Thyroid gland (tissue), 4 donors: ENCODE data around the gene GPR179. TPM values are rescaled to one million over a fixed set of nuclear protein-coding genes. Genes with fewer than 3 reads are reported as not detected.
"Not testable (repeated sequence)": the region's sequence is repeated elsewhere in the genome, so short reads cannot be mapped to it uniquely, and the experiment has no call there.

Experiments used
- DNase-seq, 2 donors: peaks; one replicate each; pipeline ENCODE4 v3.0.0-alpha.2; 2019
- H3K27ac ChIP-seq, 3 donors: fragments of 200-600 bp; sonication (generic); 1 replicate in 2 of 3; 2 replicates in 1 of 3; pipeline ENCODE4 v1.5.1; 2016 to 2019; ENCODE audit warnings: mild to moderate bottlenecking in 1 of 3, moderate library complexity in 1 of 3
- H3K27me3 ChIP-seq: fragments of 200-600 bp; sonication (generic); one replicate; pipeline ENCODE4 v1.5.1; 2019
- H3K36me3 ChIP-seq, 2 donors: fragments of 200-600 bp; sonication (generic); one replicate each; pipeline ENCODE4 v1.5.1; 2016 to 2019
- H3K4me1 ChIP-seq, 2 donors: fragments of 200-600 bp; sonication (generic); one replicate each; pipeline ENCODE4 v1.5.1; 2017 to 2019
- H3K4me3 ChIP-seq, 3 donors: fragments of 200-600 bp; sonication (generic); replicated peaks in 1 of 3; 1 replicate in 2 of 3; 2 replicates in 1 of 3; pipeline ENCODE4 v1.5.1; 2016; ENCODE audit warnings: mild to moderate bottlenecking in 1 of 3
- H3K9me3 ChIP-seq: fragments of 200-600 bp; sonication (generic); one replicate; pipeline ENCODE4 v1.5.1; 2017
- CTCF ChIP-seq, 6 experiments: fragments of 200-600 bp in 3 of 6; fragments of 450-650 bp in 3 of 6; sonication (generic) in 3 of 6; IDR thresholded peaks; one replicate each; pipeline ENCODE4 v1.5.1; 2016 to 2019; ENCODE audit warnings: antibody characterized with exemption in 6 of 6, mild to moderate bottlenecking in 2 of 6, inconsistent platforms in 1 of 6, moderate library complexity in 1 of 6
- WGBS, 2 donors: methylation state at CpG; one replicate each; pipeline ENCODE4 v1.1.5; 2017; 5-methylcytosine and 5-hydroxymethylcytosine counted together
- intact Hi-C: fragments of 100-400 bp; cut with DNase I; formaldehyde crosslinking; loops from one replicate; pipeline ENCODE4 v1.15.1; 2023
- total RNA-seq, 4 donors: library from RNA; depleted of rRNA; stranded (reverse); fragments of >200 nt; gene quantifications; one replicate each; pipeline ENCODE4 v1.2.3, GENCODE V29; 2016

GPR179 gene
- total RNA-seq, 4 donors from 2014 or later = under 0.01 to 0.13 TPM; not detected in 2

DNA sequence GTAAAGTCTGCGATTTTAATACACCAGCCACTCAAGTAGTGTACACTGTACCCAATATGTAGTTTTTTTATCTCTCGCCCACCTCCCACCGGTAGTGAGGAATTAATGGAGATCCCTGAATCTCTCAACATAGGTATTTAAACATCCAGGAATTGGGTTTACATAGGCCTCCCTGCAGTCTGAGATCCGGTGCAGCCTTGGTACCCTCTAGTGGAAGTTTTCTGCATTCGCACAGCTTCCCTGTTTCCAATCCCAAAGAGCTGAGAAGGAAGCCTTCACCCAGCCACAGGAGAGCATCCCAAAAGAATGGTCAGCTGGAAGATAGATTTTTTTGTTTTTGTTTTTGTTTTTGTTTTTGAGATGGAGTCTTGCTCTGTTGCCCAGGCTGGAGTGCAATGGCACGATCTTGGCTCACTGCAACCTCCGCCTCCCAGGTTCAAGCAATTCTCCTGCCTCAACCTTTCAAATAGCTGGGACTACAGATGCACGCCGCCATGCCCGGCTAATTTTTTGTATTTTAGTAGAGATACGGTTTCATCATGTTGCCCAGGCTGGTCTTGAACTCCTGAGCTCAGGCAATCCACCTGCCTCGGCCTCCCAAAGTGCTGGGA is 55.4 kb downstream of the GPR179 start:
- H3K4me3 ChIP-seq, H3K27me3 ChIP-seq, H3K36me3 ChIP-seq, intact Hi-C loops, H3K9me3 ChIP-seq, H3K4me1 ChIP-seq, H3K27ac ChIP-seq: not testable (repeated sequence)
- DNase-seq = peak in 1 of 2 donors; percentile 7
- 55 to 60% methylated on average over 4 to 10 of the region's 12 CpGs for WGBS, 2 donors
- peak in 4 of 6 experiments; percentile 26 to 41 (median 28) for TF ChIP-seq CTCF (IDR thresholded peaks at IDR 0.05)

- WGBS, 2 donors = 17 to 36% methylated on average over 5 to 9 of the region's 11 CpGs
- H3K9me3 ChIP-seq, H3K4me3 ChIP-seq, H3K27me3 ChIP-seq, H3K27ac ChIP-seq, H3K4me1 ChIP-seq, intact Hi-C loops, H3K36me3 ChIP-seq: not testable (repeated sequence)
- peak; percentile 20 to 54 for DNase-seq
Observed at GRCh38 chr17:38286501-38287091, 57.2 kb downstream of the GPR179 start.

GRCh38 chr17:38285994-38286393 is 57.8 kb downstream of the GPR179 start:
- H3K27ac ChIP-seq, intact Hi-C loops, H3K4me1 ChIP-seq, DNase-seq, H3K9me3 ChIP-seq, H3K27me3 ChIP-seq, H3K4me3 ChIP-seq, H3K36me3 ChIP-seq: not testable (repeated sequence)

Other genes with a start within 250 kb of the GPR179 start
- gene TBC1D3E, start 216.0 kb downstream of the GPR179 start, total RNA-seq = not detected
- gene TBC1D3, start 151.4 kb downstream of the GPR179 start, total RNA-seq = not detected
- 10 to 100 TPM; 26.6 to 38.3 (median 30.3) TPM for gene MRPL45, start 46.8 kb downstream of the GPR179 start, total RNA-seq
- gene SOCS7, start 7.9 kb upstream of the GPR179 start, total RNA-seq = 10 to 100 TPM; 17.1 to 22.3 (median 20.1) TPM
- gene ARHGAP23, start 84.5 kb upstream of the GPR179 start, total RNA-seq = 10 to 100 TPM; 13.0 to 40.8 (median 24.6) TPM